GM23248 (cell line): ENCODE data around the gene HMG20A. TPM values are rescaled to one million over a fixed set of nuclear protein-coding genes. Genes with fewer than 3 reads are reported as not detected.

Experiments used
- DNase-seq: peaks from one replicate; pipeline ENCODE4 v3.0.0-alpha.2; 2015
- H2AFZ ChIP-seq: fragments of 200-600 bp; sonication (generic); 2 replicates; pipeline ENCODE4 v1.6.1; 2016; ENCODE audit warnings: antibody characterized with exemption
- H3F3A ChIP-seq: fragments of 200-600 bp; sonication (generic); 2 replicates; pipeline ENCODE4 v1.6.1; 2016; ENCODE audit warnings: mild to moderate bottlenecking, antibody characterized with exemption, mixed run types; ENCODE audit not compliant: insufficient read depth
- H3K27ac ChIP-seq: fragments of 200-600 bp; sonication (generic); 2 replicates; pipeline ENCODE4 v1.5.1; 2016; ENCODE audit warnings: mild to moderate bottlenecking
- H3K27me3 ChIP-seq: fragments of 200-600 bp; sonication (generic); replicated peaks from 2 replicates; pipeline ENCODE4 v1.6.1; 2016; ENCODE audit warnings: mild to moderate bottlenecking; ENCODE audit not compliant: insufficient read depth
- H3K36me3 ChIP-seq: fragments of 200-600 bp; sonication (generic); 2 replicates; pipeline ENCODE4 v1.6.1; 2016; ENCODE audit warnings: low read depth, mild to moderate bottlenecking
- H3K4me1 ChIP-seq: fragments of 200-600 bp; sonication (generic); 2 replicates; pipeline ENCODE4 v1.6.1; 2016; ENCODE audit warnings: mild to moderate bottlenecking; ENCODE audit not compliant: insufficient read depth
- H3K4me2 ChIP-seq: fragments of 200-600 bp; sonication (generic); one replicate; pipeline ENCODE4 v1.6.1; 2016; ENCODE audit warnings: mild to moderate bottlenecking; ENCODE audit not compliant: unreplicated experiment
- H3K4me3 ChIP-seq: fragments of 200-600 bp; sonication (generic); 2 replicates; pipeline ENCODE4 v1.5.1; 2016; ENCODE audit warnings: mild to moderate bottlenecking
- H3K79me2 ChIP-seq: fragments of 200-600 bp; sonication (generic); 2 replicates; pipeline ENCODE4 v1.6.1; 2016; ENCODE audit warnings: mild to moderate bottlenecking; ENCODE audit not compliant: insufficient read depth
- H3K9ac ChIP-seq: fragments of 200-600 bp; sonication (generic); 2 replicates; pipeline ENCODE4 v1.6.1; 2016; ENCODE audit warnings: mild to moderate bottlenecking
- H3K9me2 ChIP-seq: fragments of 200-600 bp; sonication (generic); 2 replicates; pipeline ENCODE4 v1.6.1; 2016; ENCODE audit warnings: mixed run types, mild to moderate bottlenecking, moderate library complexity; ENCODE audit not compliant: insufficient read depth
- H3K9me3 ChIP-seq: fragments of 200-600 bp; sonication (generic); one replicate; pipeline ENCODE4 v1.6.1; 2017; ENCODE audit warnings: low read depth
- H4K20me1 ChIP-seq: fragments of 200-600 bp; sonication (generic); 2 replicates; pipeline ENCODE4 v1.6.0; 2016; ENCODE audit not compliant: insufficient read depth
- EZH2 ChIP-seq: fragments of 200-600 bp; sonication (generic); IDR thresholded peaks from 2 replicates; pipeline ENCODE4 v1.6.1; 2018; ENCODE audit warnings: antibody characterized with exemption, mild to moderate bottlenecking; ENCODE audit not compliant: insufficient read depth, poor library complexity, severe bottlenecking
- EZH2phosphoT487 ChIP-seq: fragments of 200-600 bp; sonication (generic); IDR thresholded peaks from 2 replicates; pipeline ENCODE4 v1.6.1; 2018; ENCODE audit warnings: antibody characterized with exemption, moderate library complexity, mild to moderate bottlenecking, low read depth; ENCODE audit not compliant: insufficient read depth
- WGBS, 2 experiments: methylation state at CpG; one replicate each; pipeline ENCODE4 v1.1.6; 2015 to 2017; ENCODE audit warnings: low lambda C conversion rate in 2 of 2, low coverage in 1 of 2; ENCODE audit errors: missing lambda C conversion rate in 2 of 2; 5-methylcytosine and 5-hydroxymethylcytosine counted together
- in situ Hi-C: fragments of 300-500 bp; cut with MboI; formaldehyde crosslinking; loops from 2 replicates; pipeline ENCODE4 v1.15.0; 2020
- polyA plus RNA-seq: library from polyadenylated mRNA; unstranded; fragments of >200 nt; fragmentation: Nextera tagmentation; extraction: Ambion mirVana; gene quantifications from 2 replicates; pipeline ENCODE4 v1.2.1, GENCODE V29; 2016
- total RNA-seq: library from RNA; depleted of rRNA; stranded (reverse); fragments of >200 nt; shearing (Covaris generic); gene quantifications from 2 replicates; pipeline ENCODE4 v1.2.3, GENCODE V29; 2014

The HMG20A gene
- total and polyA plus RNA-seq, 2 experiments from 2014 or later: 15.1 to 25.1 TPM

DNA sequence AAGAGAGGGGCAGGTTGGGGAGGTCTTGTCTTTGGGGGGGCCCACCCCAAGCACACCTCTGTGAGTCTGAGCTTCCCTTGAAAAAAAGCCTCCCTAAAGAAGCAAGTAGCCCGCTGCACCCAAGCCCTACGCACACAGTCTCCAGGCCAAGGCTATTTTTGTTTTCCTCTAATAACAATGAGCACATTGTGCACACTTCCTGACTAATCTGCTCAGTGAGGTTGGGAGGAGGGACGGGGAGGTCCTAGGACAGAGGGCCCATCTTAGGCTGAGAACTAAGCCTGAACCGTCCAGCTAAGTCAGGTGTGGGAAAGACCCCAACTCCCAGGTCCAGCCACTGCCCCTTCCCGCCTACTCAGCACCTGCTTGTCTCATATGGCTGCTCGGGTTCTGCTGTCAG lies 87.2 kb downstream of the HMG20A start:
- no peaks in the 10 kb centered on the region for H4K20me1 ChIP-seq
- no peaks in the 10 kb centered on the region; the same call in 1 of the 2 replicates for H3K9me2 ChIP-seq
- no peaks in the 10 kb centered on the region for H3K79me2 ChIP-seq
- no peaks in the 10 kb centered on the region for H3K9me3 ChIP-seq
- peak; percentile 76 for DNase-seq
- H3K4me3 ChIP-seq: no peak overlapping the region
- 43 to 49% methylated on average over 6 of the region's 6 CpGs for WGBS, 2 experiments
- no peak overlapping the region for H3K9ac ChIP-seq
- H3K4me2 ChIP-seq: no peak overlapping the region
- in situ Hi-C loops: no loop called here
- no peaks in the 10 kb centered on the region for H3K36me3 ChIP-seq
- H3K4me1 ChIP-seq: peaks cover 14% of the 10 kb centered on the region; the same call in 1 of the 2 replicates
- H3K27ac ChIP-seq: no peak overlapping the region
- H2AFZ ChIP-seq: no peak overlapping the region
- no peaks in the 10 kb centered on the region for H3F3A ChIP-seq
- no peaks in the 10 kb centered on the region for H3K27me3 ChIP-seq
- TF ChIP-seq EZH2phosphoT487 (no peak), EZH2 (no peak)

- Histone ChIP-seq H3K27ac (no peak overlapping the region), H3K4me1 (peaks cover 14% of the 10 kb centered on the region; the same call in 1 of the 2 replicates), H3K9me3 (no peaks in the 10 kb centered on the region), H3K36me3 (no peaks in the 10 kb centered on the region), H3K4me3 (no peak overlapping the region), H3K27me3 (no peaks in the 10 kb centered on the region), H3K79me2 (no peaks in the 10 kb centered on the region), H3K9ac (no peak overlapping the region), H4K20me1 (no peaks in the 10 kb centered on the region), H3F3A (no peaks in the 10 kb centered on the region), H3K9me2 (no peaks in the 10 kb centered on the region; the same call in 1 of the 2 replicates), H2AFZ (no peak overlapping the region), H3K4me2 (no peak overlapping the region)
- TF ChIP-seq EZH2phosphoT487 (no peak), EZH2 (no peak)
- peak; percentile 54 for DNase-seq
- in situ Hi-C loops: no loop called here
- WGBS, 2 experiments: 57 to 58% methylated on average over 4 of the region's 4 CpGs
Observed at GRCh38 chr15:77508541-77509243, 88.0 kb downstream of the HMG20A start.

DNA sequence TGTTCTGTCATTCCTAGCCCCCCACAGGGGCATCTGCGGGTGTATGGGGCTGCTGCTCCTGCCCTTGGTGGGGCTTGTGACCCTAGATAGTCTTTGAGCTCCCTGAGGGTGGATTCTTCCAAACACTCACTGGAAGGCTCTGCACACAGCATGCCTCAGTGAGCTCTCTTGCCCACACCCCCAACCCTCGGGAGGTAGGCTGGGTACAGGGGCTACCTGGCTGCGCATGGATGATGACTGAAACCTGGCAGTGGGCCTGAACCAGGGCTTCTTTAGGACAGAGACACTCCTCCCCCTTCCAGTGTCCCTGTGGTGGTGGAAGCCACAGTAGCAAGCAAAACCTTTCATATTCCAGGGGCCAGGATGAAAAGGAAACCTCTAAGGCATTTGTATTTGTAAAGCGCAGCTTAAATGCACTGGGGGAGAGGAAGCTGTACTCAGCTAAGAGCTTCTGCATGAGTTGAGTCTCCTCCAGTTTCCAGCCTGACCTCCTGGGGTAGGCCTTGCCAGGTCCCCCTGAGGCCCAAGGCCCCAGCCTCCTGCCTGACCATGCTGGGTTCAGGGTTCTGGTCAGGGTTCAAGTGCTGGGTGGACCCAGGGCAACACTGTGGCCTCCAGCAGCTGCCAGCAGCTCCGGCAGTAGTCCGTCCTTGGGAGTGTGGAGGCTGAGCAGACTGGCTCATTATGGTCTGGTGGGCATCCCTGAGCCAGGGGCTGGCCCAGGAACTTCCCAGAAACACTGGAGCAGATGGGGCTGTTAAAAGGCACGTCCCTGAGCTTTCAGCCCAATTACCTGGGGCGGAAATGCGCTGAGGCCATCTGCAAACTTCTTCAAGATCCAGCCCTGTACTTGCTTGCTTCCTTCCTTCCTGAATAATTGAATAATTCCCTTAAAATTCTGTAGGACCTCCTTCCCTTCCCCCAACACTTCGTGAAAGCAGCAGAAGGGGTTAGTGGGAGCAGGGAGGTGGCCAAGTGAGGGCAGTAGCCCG lies 89.7 kb downstream of the HMG20A start:
- Histone ChIP-seq H4K20me1 (no peaks in the 10 kb centered on the region), H3K27me3 (no peaks in the 10 kb centered on the region), H3K9me3 (no peaks in the 10 kb centered on the region), H3K4me2 (no peak overlapping the region), H3K9ac (no peak overlapping the region), H3K4me3 (no peak overlapping the region), H3F3A (no peaks in the 10 kb centered on the region), H3K79me2 (no peaks in the 10 kb centered on the region), H3K9me2 (no peaks in the 10 kb centered on the region; the same call in 1 of the 2 replicates), H3K27ac (no peak overlapping the region), H3K36me3 (no peaks in the 10 kb centered on the region), H2AFZ (no peak overlapping the region), H3K4me1 (peaks cover 14% of the 10 kb centered on the region; the same call in 1 of the 2 replicates)
- no peak for TF ChIP-seq EZH2phosphoT487
- no peak for TF ChIP-seq EZH2
- in situ Hi-C loops: no loop called here
- no peak for DNase-seq
- 81 to 87% methylated on average over 11 of the region's 11 CpGs for WGBS, 2 experiments

- no peak for DNase-seq
- H3K4me1 ChIP-seq: peaks cover 14% of the 10 kb centered on the region; the same call in 1 of the 2 replicates
- no peaks in the 10 kb centered on the region for H3K9me3 ChIP-seq
- TF ChIP-seq EZH2phosphoT487 (no peak), EZH2 (no peak)
- no peak overlapping the region for H3K9ac ChIP-seq
- no peaks in the 10 kb centered on the region for H3K79me2 ChIP-seq
- H3K36me3 ChIP-seq: no peaks in the 10 kb centered on the region
- no peak overlapping the region for H3K4me2 ChIP-seq
- H2AFZ ChIP-seq: no peak overlapping the region
- H3K27me3 ChIP-seq: no peaks in the 10 kb centered on the region
- in situ Hi-C loops: no loop called here
- H4K20me1 ChIP-seq: no peaks in the 10 kb centered on the region
- no peak overlapping the region for H3K27ac ChIP-seq
- no peaks in the 10 kb centered on the region; the same call in 1 of the 2 replicates for H3K9me2 ChIP-seq
- H3K4me3 ChIP-seq: no peak overlapping the region
- 65 to 83% methylated on average over 1 of the region's 1 CpG for WGBS, 2 experiments
- no peaks in the 10 kb centered on the region for H3F3A ChIP-seq
Observed at GRCh38 chr15:77511869-77512268, 91.2 kb downstream of the HMG20A start.
